ENCODE data around the gene SYNPO.

DNA sequence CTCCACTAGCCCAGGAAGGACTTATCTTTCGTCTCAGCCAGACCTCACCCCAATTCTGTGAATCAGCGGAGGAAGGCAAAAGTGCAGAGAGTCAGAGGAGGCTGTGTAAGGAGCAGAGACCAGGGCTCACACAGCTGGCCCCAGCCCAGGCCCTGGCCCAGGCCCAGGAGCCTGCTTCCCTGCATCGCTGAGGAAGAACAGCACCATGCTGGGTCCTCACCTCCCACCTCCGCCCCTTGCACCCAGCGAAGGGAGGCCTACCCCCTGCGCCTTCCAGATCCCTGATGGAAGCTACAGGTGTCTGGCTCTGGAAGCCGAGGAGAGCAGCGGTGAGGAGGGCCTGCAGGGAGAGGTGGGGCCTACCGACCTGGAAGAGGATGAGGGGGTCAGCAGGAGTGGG is 22.3 kb upstream of the SYNPO start:
- TF ChIP-seq, protein P1, sequence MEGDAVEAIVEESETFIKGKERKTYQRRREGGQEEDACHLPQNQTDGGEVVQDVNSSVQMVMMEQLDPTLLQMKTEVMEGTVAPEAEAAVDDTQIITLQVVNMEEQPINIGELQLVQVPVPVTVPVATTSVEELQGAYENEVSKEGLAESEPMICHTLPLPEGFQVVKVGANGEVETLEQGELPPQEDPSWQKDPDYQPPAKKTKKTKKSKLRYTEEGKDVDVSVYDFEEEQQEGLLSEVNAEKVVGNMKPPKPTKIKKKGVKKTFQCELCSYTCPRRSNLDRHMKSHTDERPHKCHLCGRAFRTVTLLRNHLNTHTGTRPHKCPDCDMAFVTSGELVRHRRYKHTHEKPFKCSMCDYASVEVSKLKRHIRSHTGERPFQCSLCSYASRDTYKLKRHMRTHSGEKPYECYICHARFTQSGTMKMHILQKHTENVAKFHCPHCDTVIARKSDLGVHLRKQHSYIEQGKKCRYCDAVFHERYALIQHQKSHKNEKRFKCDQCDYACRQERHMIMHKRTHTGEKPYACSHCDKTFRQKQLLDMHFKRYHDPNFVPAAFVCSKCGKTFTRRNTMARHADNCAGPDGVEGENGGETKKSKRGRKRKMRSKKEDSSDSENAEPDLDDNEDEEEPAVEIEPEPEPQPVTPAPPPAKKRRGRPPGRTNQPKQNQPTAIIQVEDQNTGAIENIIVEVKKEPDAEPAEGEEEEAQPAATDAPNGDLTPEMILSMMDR (IDR thresholded peaks at IDR 0.05; ENCODE audit: poor library complexity), result no peak
- TF ChIP-seq EZH2 (IDR thresholded peaks at IDR 0.05; ENCODE audit: borderline replicate concordance), result no peak

Measured in hepatocyte (in vitro differentiated cells).